ENCODE data around the gene SFR1.

Gene SFR1

GRCh38 chr10:104119996-104120395, 2.0 kb upstream of the SFR1 start:
- H3K4me3 ChIP-seq (ENCODE audit: low read length) = no peak overlapping the region
- H3K4me1 ChIP-seq (ENCODE audit: insufficient read depth, low read length) = peaks cover 23% of the 10 kb centered on the region

GRCh38 chr10:104120512-104120902, 1.5 kb upstream of the SFR1 start:
- H3K36me3 ChIP-seq (ENCODE audit: insufficient read depth, low read length) = peaks cover 4% of the 10 kb centered on the region
- H2AFZ ChIP-seq (ENCODE audit: low read depth, low read length) = peak overlapping the region; percentile 99
- H3K9me3 ChIP-seq (ENCODE audit: low read length) = no peaks in the 10 kb centered on the region
- peak overlapping the region; percentile 79 for H3K4me3 ChIP-seq (ENCODE audit: low read length)
- peaks cover 23% of the 10 kb centered on the region for H3K4me1 ChIP-seq (ENCODE audit: insufficient read depth, low read length)
- no peaks in the 10 kb centered on the region for H3K27me3 ChIP-seq (ENCODE audit: insufficient read depth, low read length)

More at GRCh38 chr10:104119996-104120395, 2.0 kb upstream of the SFR1 start:
- no peaks in the 10 kb centered on the region for H3K27me3 ChIP-seq (ENCODE audit: insufficient read depth, low read length)
- peak overlapping the region; percentile 99 for H2AFZ ChIP-seq (ENCODE audit: low read depth, low read length)
- H3K36me3 ChIP-seq (ENCODE audit: insufficient read depth, low read length) = no peaks in the 10 kb centered on the region
- no peaks in the 10 kb centered on the region for H3K9me3 ChIP-seq (ENCODE audit: low read length)

DNA sequence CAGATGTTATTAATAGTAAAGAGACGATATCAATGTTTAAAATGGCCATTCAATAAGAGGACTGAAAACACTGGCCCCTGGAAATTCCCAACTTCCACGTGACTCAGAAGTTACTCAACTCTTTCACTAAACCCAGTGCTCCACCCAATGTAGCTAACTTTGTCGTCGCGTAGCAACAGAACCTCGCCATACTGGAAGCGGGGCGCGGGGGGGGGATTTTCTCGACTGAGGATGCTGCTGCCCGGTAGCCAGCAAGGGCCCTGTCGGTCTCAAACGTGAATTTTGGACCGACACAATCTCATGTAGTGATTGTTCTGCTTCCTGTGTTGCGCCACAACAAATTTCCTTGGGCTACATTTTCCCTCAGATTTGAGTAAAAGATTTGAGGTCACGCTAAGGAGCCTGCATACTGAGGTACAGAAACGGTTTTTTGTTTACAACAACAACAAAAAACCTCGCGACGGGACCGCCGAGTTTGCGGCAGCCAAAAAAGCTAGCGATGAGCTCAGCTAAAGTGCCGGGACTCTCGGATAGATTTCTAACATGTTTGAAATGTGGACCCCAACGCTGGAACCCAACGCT, 977 bp upstream of the SFR1 start:
- H3K9me3 ChIP-seq (ENCODE audit: low read length) = no peaks in the 10 kb centered on the region
- peak overlapping the region; percentile 79 for H3K4me3 ChIP-seq (ENCODE audit: low read length)
- no peaks in the 10 kb centered on the region for H3K27me3 ChIP-seq (ENCODE audit: insufficient read depth, low read length)
- H2AFZ ChIP-seq (ENCODE audit: low read depth, low read length) = peak overlapping the region; percentile 99
- H3K36me3 ChIP-seq (ENCODE audit: insufficient read depth, low read length) = peaks cover 5% of the 10 kb centered on the region
- peaks cover 23% of the 10 kb centered on the region for H3K4me1 ChIP-seq (ENCODE audit: insufficient read depth, low read length)

- H3K4me3 ChIP-seq (ENCODE audit: low read length) = peak overlapping the region; percentile 100
- H3K4me1 ChIP-seq (ENCODE audit: insufficient read depth, low read length) = peaks cover 23% of the 10 kb centered on the region
- peaks cover 5% of the 10 kb centered on the region for H3K36me3 ChIP-seq (ENCODE audit: insufficient read depth, low read length)
- H3K9me3 ChIP-seq (ENCODE audit: low read length) = no peaks in the 10 kb centered on the region
- peak overlapping the region; percentile 98 for H2AFZ ChIP-seq (ENCODE audit: low read depth, low read length)
- H3K27me3 ChIP-seq (ENCODE audit: insufficient read depth, low read length) = no peaks in the 10 kb centered on the region
Observed at GRCh38 chr10:104122225-104123107, 495 bp downstream of the SFR1 start.

DNA sequence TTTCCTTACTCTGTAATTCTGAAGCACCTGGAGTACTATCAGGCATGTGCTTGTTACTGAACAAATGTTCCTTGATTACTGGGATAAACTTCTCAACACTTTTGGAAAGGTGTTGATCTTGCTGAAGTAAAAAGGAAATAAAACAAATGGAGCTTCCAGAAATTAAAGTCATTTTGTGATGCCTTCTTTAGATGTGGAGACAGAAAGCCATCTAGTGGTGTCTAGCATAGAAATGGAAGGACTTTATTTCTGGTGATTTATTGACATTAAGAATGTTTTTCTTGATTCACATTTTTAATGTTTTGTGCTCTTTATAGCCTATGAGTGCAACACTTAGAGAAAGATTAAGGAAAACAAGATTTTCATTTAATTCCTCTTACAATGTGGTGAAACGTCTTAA, 1.4 kb downstream of the SFR1 start:
- Histone ChIP-seq H3K36me3 (ENCODE audit: insufficient read depth, low read length) (peaks cover 5% of the 10 kb centered on the region), H3K4me1 (ENCODE audit: insufficient read depth, low read length) (peaks cover 23% of the 10 kb centered on the region), H3K9me3 (ENCODE audit: low read length) (no peaks in the 10 kb centered on the region), H3K4me3 (ENCODE audit: low read length) (peak overlapping the region; percentile 100), H2AFZ (ENCODE audit: low read depth, low read length) (no peak overlapping the region), H3K27me3 (ENCODE audit: insufficient read depth, low read length) (no peaks in the 10 kb centered on the region)

DNA sequence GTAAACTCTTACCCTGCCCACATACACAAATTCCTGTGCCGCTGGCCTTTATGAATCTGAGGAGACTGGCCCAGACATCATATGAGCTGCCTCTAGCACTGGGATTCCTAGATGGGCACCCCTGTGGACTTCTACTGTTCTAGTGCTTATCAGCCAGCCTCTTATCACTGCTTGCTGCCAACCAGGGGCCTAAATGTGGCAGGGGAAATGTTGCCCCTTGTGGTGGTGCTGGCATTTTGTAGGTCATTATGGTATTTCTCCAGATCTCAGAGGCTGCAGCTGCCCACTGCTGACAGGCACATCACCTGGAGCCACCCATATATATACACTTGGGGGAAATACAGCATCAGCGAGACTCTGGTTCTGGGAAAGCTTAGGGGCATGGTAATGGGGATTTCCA, 5.4 kb downstream of the SFR1 start:
- Histone ChIP-seq H3K4me3 (ENCODE audit: low read length) (no peak overlapping the region), H3K27me3 (ENCODE audit: insufficient read depth, low read length) (no peaks in the 10 kb centered on the region), H3K9me3 (ENCODE audit: low read length) (no peaks in the 10 kb centered on the region), H3K4me1 (ENCODE audit: insufficient read depth, low read length) (peaks cover 8% of the 10 kb centered on the region), H3K36me3 (ENCODE audit: insufficient read depth, low read length) (peaks cover 5% of the 10 kb centered on the region), H2AFZ (ENCODE audit: low read depth, low read length) (no peak overlapping the region)

DNA sequence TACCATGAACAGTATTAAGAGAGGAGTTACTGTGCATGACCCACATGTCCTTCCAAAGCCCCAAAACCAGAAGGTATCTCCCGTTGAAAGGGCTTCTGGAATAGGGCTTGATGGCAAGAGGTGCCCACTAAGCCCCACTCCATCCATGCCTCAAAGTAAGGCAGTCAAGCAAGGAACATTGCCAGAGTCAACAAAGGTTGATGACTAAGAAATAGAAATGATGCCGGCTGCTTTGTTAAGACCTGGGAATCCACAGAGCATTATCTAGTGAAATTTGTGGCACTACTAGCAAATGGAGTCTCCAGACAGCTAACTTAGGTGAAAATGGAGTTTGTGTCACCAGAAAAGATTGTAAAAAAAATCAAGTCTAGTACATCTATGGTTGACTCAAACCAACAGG, 6.2 kb downstream of the SFR1 start:
- H3K27me3 ChIP-seq (ENCODE audit: insufficient read depth, low read length) = no peaks in the 10 kb centered on the region
- peaks cover 2% of the 10 kb centered on the region for H3K4me1 ChIP-seq (ENCODE audit: insufficient read depth, low read length)
- no peak overlapping the region for H2AFZ ChIP-seq (ENCODE audit: low read depth, low read length)
- no peak overlapping the region for H3K4me3 ChIP-seq (ENCODE audit: low read length)
- peaks cover 5% of the 10 kb centered on the region for H3K36me3 ChIP-seq (ENCODE audit: insufficient read depth, low read length)
- H3K9me3 ChIP-seq (ENCODE audit: low read length) = no peaks in the 10 kb centered on the region

GRCh38 chr10:104130041-104130440, 8.1 kb downstream of the SFR1 start:
- no peak overlapping the region for H3K4me3 ChIP-seq (ENCODE audit: low read length)
- no peaks in the 10 kb centered on the region for H3K27me3 ChIP-seq (ENCODE audit: insufficient read depth, low read length)

GRCh38 chr10:104138131-104138530, 16.2 kb downstream of the SFR1 start:
- Histone ChIP-seq H3K27me3 (ENCODE audit: insufficient read depth, low read length) (no peaks in the 10 kb centered on the region), H3K4me1 (ENCODE audit: insufficient read depth, low read length) (no peaks in the 10 kb centered on the region), H3K4me3 (ENCODE audit: low read length) (no peak overlapping the region), H3K36me3 (ENCODE audit: insufficient read depth, low read length) (no peaks in the 10 kb centered on the region), H2AFZ (ENCODE audit: low read depth, low read length) (no peak overlapping the region), H3K9me3 (ENCODE audit: low read length) (no peaks in the 10 kb centered on the region)

More at GRCh38 chr10:104130041-104130440, 8.1 kb downstream of the SFR1 start:
- peaks cover 5% of the 10 kb centered on the region for H3K36me3 ChIP-seq (ENCODE audit: insufficient read depth, low read length)
- no peaks in the 10 kb centered on the region for H3K9me3 ChIP-seq (ENCODE audit: low read length)
- H3K4me1 ChIP-seq (ENCODE audit: insufficient read depth, low read length) = no peaks in the 10 kb centered on the region
- H2AFZ ChIP-seq (ENCODE audit: low read depth, low read length) = no peak overlapping the region

DNA sequence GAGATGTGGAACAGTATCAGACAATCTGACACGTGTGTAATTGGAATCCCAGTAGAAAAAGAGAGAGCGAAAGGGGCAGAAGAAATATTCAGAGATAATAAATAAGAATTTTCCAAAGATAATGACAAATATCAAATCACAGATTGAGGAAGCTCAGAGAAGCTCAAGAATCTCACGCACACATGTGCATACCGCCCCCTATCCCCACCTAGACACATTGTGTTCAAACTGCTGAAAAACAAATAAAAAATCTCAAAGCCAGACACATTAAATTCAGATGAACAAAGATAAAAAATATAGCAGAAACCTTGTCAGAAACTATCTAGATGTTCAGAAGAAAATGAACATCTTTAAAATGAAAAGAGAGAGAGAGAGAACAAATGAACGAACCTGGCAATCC, 17.2 kb downstream of the SFR1 start:
- no peaks in the 10 kb centered on the region for H3K36me3 ChIP-seq (ENCODE audit: insufficient read depth, low read length)
- no peaks in the 10 kb centered on the region for H3K9me3 ChIP-seq (ENCODE audit: low read length)
- H3K4me1 ChIP-seq (ENCODE audit: insufficient read depth, low read length) = no peaks in the 10 kb centered on the region
- no peak overlapping the region for H2AFZ ChIP-seq (ENCODE audit: low read depth, low read length)
- H3K27me3 ChIP-seq (ENCODE audit: insufficient read depth, low read length) = no peaks in the 10 kb centered on the region
- no peak overlapping the region for H3K4me3 ChIP-seq (ENCODE audit: low read length)

DNA sequence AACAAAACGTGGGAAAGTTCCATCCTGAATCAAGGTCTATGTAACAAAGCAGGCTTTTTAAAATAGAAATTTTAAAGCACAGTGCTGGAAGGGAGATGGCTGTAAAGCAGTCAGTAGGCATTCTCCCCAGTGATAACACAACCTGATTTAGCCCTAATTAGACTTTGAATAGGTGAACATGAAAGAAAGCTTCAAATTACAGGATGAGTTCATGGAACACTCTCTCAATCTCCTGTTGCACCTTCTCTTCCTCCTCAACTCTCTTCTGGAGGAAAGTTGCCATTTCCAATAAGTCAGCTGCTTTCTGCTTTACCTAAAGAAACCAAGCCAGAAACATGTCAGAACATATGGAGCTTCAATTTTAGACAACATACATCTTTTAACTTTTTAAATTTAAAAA, 20.1 kb downstream of the SFR1 start:
- Histone ChIP-seq H3K4me1 (ENCODE audit: insufficient read depth, low read length) (no peaks in the 10 kb centered on the region), H3K9me3 (ENCODE audit: low read length) (no peaks in the 10 kb centered on the region), H2AFZ (ENCODE audit: low read depth, low read length) (no peak overlapping the region), H3K4me3 (ENCODE audit: low read length) (no peak overlapping the region), H3K27me3 (ENCODE audit: insufficient read depth, low read length) (no peaks in the 10 kb centered on the region), H3K36me3 (ENCODE audit: insufficient read depth, low read length) (no peaks in the 10 kb centered on the region)

- Histone ChIP-seq H2AFZ (ENCODE audit: low read depth, low read length) (no peak overlapping the region), H3K9me3 (ENCODE audit: low read length) (no peaks in the 10 kb centered on the region), H3K27me3 (ENCODE audit: insufficient read depth, low read length) (no peaks in the 10 kb centered on the region), H3K4me1 (ENCODE audit: insufficient read depth, low read length) (no peaks in the 10 kb centered on the region), H3K4me3 (ENCODE audit: low read length) (no peak overlapping the region), H3K36me3 (ENCODE audit: insufficient read depth, low read length) (no peaks in the 10 kb centered on the region)
Observed at GRCh38 chr10:104143829-104144228, 21.9 kb downstream of the SFR1 start.

DNA sequence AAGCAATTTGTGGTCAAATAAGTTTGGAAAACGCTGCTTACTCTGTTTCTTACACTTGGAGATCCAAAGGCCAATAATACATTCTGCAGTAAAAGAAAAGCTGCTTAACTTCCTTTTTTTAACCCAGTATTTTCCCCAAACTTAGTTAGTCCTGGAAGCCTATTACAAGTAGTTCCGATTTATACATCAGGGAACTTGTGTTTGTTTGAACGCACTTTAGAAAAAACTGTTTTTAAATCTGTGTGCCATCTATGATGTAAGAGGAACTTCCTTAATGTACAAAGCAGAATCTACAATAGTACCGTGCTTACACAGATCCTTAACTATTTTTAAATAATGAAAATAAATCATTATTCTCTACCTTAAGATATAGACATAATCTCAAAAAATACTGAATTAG, 23.0 kb downstream of the SFR1 start:
- H3K4me1 ChIP-seq (ENCODE audit: insufficient read depth, low read length) = no peaks in the 10 kb centered on the region
- no peak overlapping the region for H3K4me3 ChIP-seq (ENCODE audit: low read length)
- no peak overlapping the region for H2AFZ ChIP-seq (ENCODE audit: low read depth, low read length)
- H3K27me3 ChIP-seq (ENCODE audit: insufficient read depth, low read length) = no peaks in the 10 kb centered on the region
- no peaks in the 10 kb centered on the region for H3K36me3 ChIP-seq (ENCODE audit: insufficient read depth, low read length)
- H3K9me3 ChIP-seq (ENCODE audit: low read length) = no peaks in the 10 kb centered on the region
